Measurements from ENCODE around the gene CYB5R3.
"Not testable (repeated sequence)": the region's sequence is repeated elsewhere in the genome, so short reads cannot be mapped to it uniquely, and the experiment has no call there.

The CYB5R3 gene

DNA sequence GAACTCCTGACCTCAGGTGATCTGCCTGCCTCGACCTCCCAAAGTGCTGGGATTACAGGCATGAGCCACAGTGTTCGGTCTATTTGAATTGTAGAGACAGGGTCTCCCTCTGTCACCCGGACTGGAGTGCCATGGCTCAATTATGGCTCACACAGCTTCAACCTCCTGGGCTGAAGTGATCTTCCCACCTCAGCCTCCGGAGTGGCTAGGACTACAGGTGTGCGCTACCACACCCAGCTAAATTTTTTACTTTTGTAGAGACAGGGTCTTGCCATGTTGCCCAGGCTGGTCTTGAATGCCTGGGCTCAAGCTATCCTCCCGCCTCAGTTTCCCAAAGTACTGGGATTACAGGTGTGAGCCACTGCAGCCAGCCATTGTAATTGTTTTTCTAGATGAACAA, 81.2 kb downstream of the CYB5R3 start:
- DNase-seq (ENCODE audit: low read depth in 2 of 2) = not testable (repeated sequence)

All from activated CD8-positive, alpha-beta memory T cell treated with anti-CD3 and anti-CD28 coated beads for 4 hours (primary cell).